Tibial artery (tissue), 4 donors: ENCODE results near the gene ARHGEF7.

Experiments used
- DNase-seq, 2 donors: peaks; one replicate each; pipeline ENCODE4 v3.0.0-alpha.2; 2019
- H3K27ac ChIP-seq, 2 donors: fragments of 200-600 bp; sonication (generic) in 1 of 2; 1 replicate in 1 of 2; 2 replicates in 1 of 2; pipeline ENCODE4 v1.5.1; 2018 to 2019; ENCODE audit warnings: mild to moderate bottlenecking in 1 of 2
- H3K27me3 ChIP-seq, 2 donors: fragments of 200-600 bp; sonication (generic) in 1 of 2; one replicate each; pipeline versions ENCODE4 v1.5.1 to v1.6.0; 2016 to 2019
- H3K36me3 ChIP-seq, 3 donors: fragments of 200-600 bp; sonication (generic) in 2 of 3; one replicate each; pipeline ENCODE4 v1.5.1; 2016 to 2019; ENCODE audit warnings: mild to moderate bottlenecking in 2 of 3
- H3K4me1 ChIP-seq, 4 donors: fragments of 200-600 bp; sonication (generic) in 2 of 4; 1 replicate in 3 of 4; 2 replicates in 1 of 4; pipeline ENCODE4 v1.5.1; 2016 to 2019
- H3K4me3 ChIP-seq, 2 donors: fragments of 200-600 bp; sonication (generic) in 1 of 2; 1 replicate in 1 of 2; 2 replicates in 1 of 2; pipeline ENCODE4 v1.5.1; 2018 to 2019; ENCODE audit warnings: mild to moderate bottlenecking in 2 of 2
- H3K9me3 ChIP-seq, 3 donors: fragments of 200-600 bp; sonication (generic) in 1 of 3; one replicate each; pipeline ENCODE4 v1.5.1; 2016 to 2019
- CTCF ChIP-seq, 2 experiments: fragments of 200-600 bp in 1 of 2; fragments of 450-650 bp in 1 of 2; IDR thresholded peaks; one replicate each; pipeline ENCODE4 v1.5.1; 2017 to 2019; ENCODE audit warnings: antibody characterized with exemption in 2 of 2, mild to moderate bottlenecking in 1 of 2, moderate library complexity in 1 of 2
- intact Hi-C: fragments of 100-400 bp; cut with DNase I; formaldehyde crosslinking; loops from one replicate; pipeline ENCODE4 v1.15.0; 2023; ENCODE audit warnings: low total_unique reads

Gene ARHGEF7

GRCh38 chr13:111090169-111090568 lies 24.9 kb upstream of the ARHGEF7 start:
- Histone ChIP-seq H3K27me3 (peaks cover 0 to 25% of the 10 kb centered on the region in 2 donors), H3K36me3 (no peaks in the 10 kb centered on the region), H3K4me3 (no peak overlapping the region), H3K27ac (no peak overlapping the region), H3K4me1 (no peaks in the 10 kb centered on the region), H3K9me3 (no peaks in the 10 kb centered on the region)
- intact Hi-C loops: no loop called here
- no peak for DNase-seq
- no peak for TF ChIP-seq CTCF (IDR thresholded peaks at IDR 0.05)

- intact Hi-C loops: no loop called here
- H3K36me3 ChIP-seq: no peaks in the 10 kb centered on the region
- no peak for DNase-seq
Observed at GRCh38 chr13:111092685-111093084, 22.4 kb upstream of the ARHGEF7 start.

GRCh38 chr13:111093136-111093535 lies 22.0 kb upstream of the ARHGEF7 start:
- no peak for DNase-seq
- intact Hi-C loops: no loop called here
- no peak overlapping the region for H3K27ac ChIP-seq
- no peak overlapping the region for H3K4me3 ChIP-seq
- no peak for TF ChIP-seq CTCF (IDR thresholded peaks at IDR 0.05)
- H3K4me1 ChIP-seq: no peaks in the 10 kb centered on the region
- no peaks in the 10 kb centered on the region for H3K9me3 ChIP-seq
- H3K27me3 ChIP-seq: peaks cover 0 to 27% of the 10 kb centered on the region in 2 donors
- no peaks in the 10 kb centered on the region for H3K36me3 ChIP-seq

More at GRCh38 chr13:111092685-111093084, 22.4 kb upstream of the ARHGEF7 start:
- H3K9me3 ChIP-seq: no peaks in the 10 kb centered on the region
- no peak for TF ChIP-seq CTCF (IDR thresholded peaks at IDR 0.05)
- H3K4me1 ChIP-seq: no peaks in the 10 kb centered on the region
- no peak overlapping the region for H3K27ac ChIP-seq
- peaks cover 0 to 27% of the 10 kb centered on the region in 2 donors for H3K27me3 ChIP-seq
- H3K4me3 ChIP-seq: no peak overlapping the region

DNA sequence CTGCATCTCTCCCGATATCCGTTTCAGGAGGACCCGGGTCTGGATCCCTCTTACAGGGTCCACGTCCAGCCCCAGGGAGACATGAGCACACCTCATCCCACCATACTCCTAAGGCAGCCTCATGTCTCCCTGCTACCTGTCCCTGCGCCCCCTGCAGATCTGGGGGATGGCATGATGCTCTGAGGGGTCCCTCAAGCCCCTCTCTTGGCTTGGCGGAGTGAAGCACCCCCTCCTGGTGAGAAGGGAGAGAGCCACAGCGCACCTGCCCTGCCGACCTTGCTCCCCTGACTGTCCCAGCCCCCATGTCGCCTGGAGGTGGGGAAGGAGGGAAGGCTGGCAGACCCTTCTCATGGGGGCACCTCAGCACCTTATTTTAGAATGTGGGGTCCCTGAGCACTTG lies 21.5 kb upstream of the ARHGEF7 start:
- H3K9me3 ChIP-seq: no peaks in the 10 kb centered on the region
- no peaks in the 10 kb centered on the region for H3K36me3 ChIP-seq
- no peak overlapping the region for H3K4me3 ChIP-seq
- H3K27me3 ChIP-seq: peaks cover 0 to 27% of the 10 kb centered on the region in 2 donors
- no peak for TF ChIP-seq CTCF (IDR thresholded peaks at IDR 0.05)
- H3K4me1 ChIP-seq: no peaks in the 10 kb centered on the region
- DNase-seq: no peak
- intact Hi-C loops: no loop called here
- H3K27ac ChIP-seq: no peak overlapping the region

DNA sequence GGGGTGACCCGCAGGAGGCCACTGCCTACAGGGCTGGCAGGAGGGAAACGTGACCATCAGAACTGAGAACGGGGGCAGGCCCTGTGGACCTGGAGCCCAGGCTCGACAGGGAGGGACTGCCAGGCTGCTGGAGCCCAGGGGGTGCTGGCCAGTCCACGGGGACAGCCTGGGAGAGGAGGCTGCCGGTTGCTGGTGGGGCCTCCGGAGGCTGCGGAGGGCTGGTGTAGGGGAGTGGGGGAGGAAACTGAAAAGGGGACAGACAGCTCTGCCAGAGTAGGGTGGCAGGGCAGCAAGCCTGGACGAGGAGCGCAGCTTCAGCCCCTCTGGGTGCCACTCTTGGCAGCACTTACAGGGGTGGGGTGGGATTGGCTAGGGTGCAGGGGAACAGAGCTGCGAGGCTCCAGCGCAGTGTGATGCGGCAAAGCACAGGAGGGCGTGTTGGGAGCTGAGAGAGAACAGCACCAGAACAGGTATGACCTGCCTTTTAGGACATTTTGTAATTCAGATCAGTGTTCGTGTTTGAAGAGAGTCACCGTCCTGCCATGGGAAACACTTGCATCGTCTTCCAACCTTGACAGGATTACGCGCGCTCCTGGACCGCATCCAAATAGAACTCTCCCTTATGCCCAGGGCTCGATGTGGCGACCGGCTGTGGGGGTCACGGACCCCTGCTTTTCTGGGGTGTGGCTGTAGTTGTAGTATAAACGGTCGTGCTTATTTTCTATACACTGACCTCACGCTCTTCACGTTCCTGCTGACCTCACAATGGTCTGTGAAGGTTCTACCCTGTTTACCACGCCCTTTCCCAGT lies 19.9 kb upstream of the ARHGEF7 start:
- no peak for TF ChIP-seq CTCF (IDR thresholded peaks at IDR 0.05)
- peaks cover 0 to 27% of the 10 kb centered on the region in 2 donors for H3K27me3 ChIP-seq
- no peaks in the 10 kb centered on the region for H3K4me1 ChIP-seq
- no peak overlapping the region for H3K27ac ChIP-seq
- no peak for DNase-seq
- no peaks in the 10 kb centered on the region for H3K36me3 ChIP-seq
- intact Hi-C loops: no loop called here
- no peak overlapping the region for H3K4me3 ChIP-seq
- H3K9me3 ChIP-seq: no peaks in the 10 kb centered on the region
